Endothelial cell (in vitro differentiated cells): Measurements from ENCODE around the gene AOC1. TPM values are rescaled to one million over a fixed set of nuclear protein-coding genes. Genes with fewer than 3 reads are reported as not detected.

Experiments
- DNase-seq: peaks from one replicate; pipeline ENCODE4 v3.0.0; 2021; ENCODE audit warnings: low spot score
- H3K27ac Mint-ChIP-seq: one replicate; pipeline ENCODE4 v1.8.0; 2021; ENCODE audit warnings: mixed read lengths, inconsistent platforms; ENCODE audit not compliant: unreplicated experiment
- H3K27me3 Mint-ChIP-seq: one replicate; pipeline ENCODE4 v1.8.0; 2021; ENCODE audit warnings: mild to moderate bottlenecking, moderate library complexity, mixed read lengths, inconsistent platforms; ENCODE audit not compliant: unreplicated experiment
- H3K36me3 Mint-ChIP-seq: one replicate; pipeline ENCODE4 v1.8.0; 2021; ENCODE audit warnings: mild to moderate bottlenecking, low read depth, mixed read lengths, inconsistent platforms; ENCODE audit not compliant: unreplicated experiment
- H3K4me1 Mint-ChIP-seq: one replicate; pipeline ENCODE4 v1.8.0; 2021; ENCODE audit warnings: mild to moderate bottlenecking, mixed read lengths, inconsistent platforms; ENCODE audit not compliant: unreplicated experiment
- H3K4me3 Mint-ChIP-seq: one replicate; pipeline ENCODE4 v1.8.0; 2021; ENCODE audit warnings: mild to moderate bottlenecking, mixed read lengths, inconsistent platforms; ENCODE audit not compliant: unreplicated experiment
- H3K9me3 Mint-ChIP-seq: one replicate; pipeline ENCODE4 v1.8.0; 2021; ENCODE audit warnings: mixed read lengths, inconsistent platforms; ENCODE audit not compliant: unreplicated experiment
- CTCF ChIP-seq: fragments of 200-600 bp; sonication (generic); IDR thresholded peaks from one replicate; pipeline ENCODE4 v1.5.0; 2021; ENCODE audit warnings: antibody characterized with exemption; ENCODE audit not compliant: unreplicated experiment
- total RNA-seq: library from RNA; stranded (reverse); fragmentation: NEBNext Ultra II Directional; extraction: Animal tissue kit (Norgen Biotek cat#: 25700); gene quantifications from one replicate; pipeline ENCODE4 v1.2.1, GENCODE V29; 2021; ENCODE audit not compliant: unreplicated experiment

Gene AOC1
- total RNA-seq, 1 donor from 2014 or later = 0.41 TPM

GRCh38 chr7:150877536-150877935 is 25.2 kb downstream of the AOC1 start:
- Mint-ChIP-seq H3K9me3 (peaks cover 5% of the 10 kb centered on the region), H3K27me3 (peaks cover 1% of the 10 kb centered on the region), H3K4me1 (peaks cover 23% of the 10 kb centered on the region), H3K36me3 (no peaks in the 10 kb centered on the region), H3K4me3 (no peak overlapping the region), H3K27ac (peak overlapping the region; percentile 93)
- TF ChIP-seq CTCF = no peak
- no peak for DNase-seq

- Mint-ChIP-seq H3K27ac (peak overlapping the region; percentile 84), H3K27me3 (peaks cover 1% of the 10 kb centered on the region), H3K36me3 (no peaks in the 10 kb centered on the region), H3K9me3 (peaks cover 5% of the 10 kb centered on the region), H3K4me3 (no peak overlapping the region), H3K4me1 (peaks cover 23% of the 10 kb centered on the region)
- no peak for TF ChIP-seq CTCF
- DNase-seq = no peak
These were observed 27.0 kb downstream of the AOC1 start for GRCh38 chr7:150879345-150879744.

GRCh38 chr7:150881189-150881588 is 28.9 kb downstream of the AOC1 start:
- Mint-ChIP-seq H3K36me3 (no peaks in the 10 kb centered on the region), H3K27ac (no peak overlapping the region), H3K4me1 (peaks cover 23% of the 10 kb centered on the region), H3K9me3 (peaks cover 5% of the 10 kb centered on the region), H3K4me3 (no peak overlapping the region), H3K27me3 (no peaks in the 10 kb centered on the region)
- no peak for TF ChIP-seq CTCF
- DNase-seq = no peak

GRCh38 chr7:150890853-150891584 is 38.7 kb downstream of the AOC1 start:
- Mint-ChIP-seq H3K4me3 (no peak overlapping the region), H3K27ac (no peak overlapping the region), H3K36me3 (no peaks in the 10 kb centered on the region), H3K27me3 (peaks cover 8% of the 10 kb centered on the region), H3K4me1 (no peaks in the 10 kb centered on the region), H3K9me3 (peaks cover 5% of the 10 kb centered on the region)
- no peak for TF ChIP-seq CTCF
- no peak for DNase-seq

GRCh38 chr7:150891740-150892139 is 39.4 kb downstream of the AOC1 start:
- Mint-ChIP-seq H3K27me3 (peaks cover 8% of the 10 kb centered on the region), H3K27ac (no peak overlapping the region), H3K4me1 (no peaks in the 10 kb centered on the region), H3K36me3 (no peaks in the 10 kb centered on the region), H3K9me3 (peaks cover 5% of the 10 kb centered on the region), H3K4me3 (no peak overlapping the region)
- DNase-seq = no peak
- TF ChIP-seq CTCF = no peak
